Thyroid gland (tissue), 4 donors: ENCODE data around the gene GATAD2A.

ENCODE experiments used
- POLR2A ChIP-seq, 2 donors: fragments of 450-650 bp; IDR thresholded peaks; one replicate each; pipeline ENCODE4 v1.6.1; 2017; ENCODE audit warnings: antibody characterized with exemption in 2 of 2, mild to moderate bottlenecking in 2 of 2, moderate library complexity in 1 of 2
- TF ChIP-seq, protein P1 (sequence below), 6 experiments: fragments of 200-600 bp in 3 of 6; fragments of 450-650 bp in 3 of 6; sonication (generic) in 3 of 6; IDR thresholded peaks; one replicate each; pipeline ENCODE4 v1.5.1; 2016 to 2019; ENCODE audit warnings: antibody characterized with exemption in 6 of 6, mild to moderate bottlenecking in 2 of 6, inconsistent platforms in 1 of 6, moderate library complexity in 1 of 6

- TF ChIP-seq, protein P1, sequence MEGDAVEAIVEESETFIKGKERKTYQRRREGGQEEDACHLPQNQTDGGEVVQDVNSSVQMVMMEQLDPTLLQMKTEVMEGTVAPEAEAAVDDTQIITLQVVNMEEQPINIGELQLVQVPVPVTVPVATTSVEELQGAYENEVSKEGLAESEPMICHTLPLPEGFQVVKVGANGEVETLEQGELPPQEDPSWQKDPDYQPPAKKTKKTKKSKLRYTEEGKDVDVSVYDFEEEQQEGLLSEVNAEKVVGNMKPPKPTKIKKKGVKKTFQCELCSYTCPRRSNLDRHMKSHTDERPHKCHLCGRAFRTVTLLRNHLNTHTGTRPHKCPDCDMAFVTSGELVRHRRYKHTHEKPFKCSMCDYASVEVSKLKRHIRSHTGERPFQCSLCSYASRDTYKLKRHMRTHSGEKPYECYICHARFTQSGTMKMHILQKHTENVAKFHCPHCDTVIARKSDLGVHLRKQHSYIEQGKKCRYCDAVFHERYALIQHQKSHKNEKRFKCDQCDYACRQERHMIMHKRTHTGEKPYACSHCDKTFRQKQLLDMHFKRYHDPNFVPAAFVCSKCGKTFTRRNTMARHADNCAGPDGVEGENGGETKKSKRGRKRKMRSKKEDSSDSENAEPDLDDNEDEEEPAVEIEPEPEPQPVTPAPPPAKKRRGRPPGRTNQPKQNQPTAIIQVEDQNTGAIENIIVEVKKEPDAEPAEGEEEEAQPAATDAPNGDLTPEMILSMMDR (IDR thresholded peaks at IDR 0.05), result no peak
- no peak for TF ChIP-seq POLR2A (IDR thresholded peaks at IDR 0.05)
These were observed 123.4 kb downstream of the GATAD2A start, which contains the start of gene YJEFN3 for GRCh38 chr19:19528721-19529490.
